Measurements from ENCODE around the gene STAT4. TPM values are rescaled to one million over a fixed set of nuclear protein-coding genes. Genes with fewer than 3 reads are reported as not detected.

The STAT4 gene
- polyA plus RNA-seq, 12 donors, result 0.71 to 9.0 (median 1.7) TPM; not detected in 2

GRCh38 chr2:191015831-191016230 lies 135.0 kb downstream of the STAT4 start:
- DNase-seq, result no peak

- no peak for DNase-seq
Measured at GRCh38 chr2:191015239-191015638, 135.6 kb downstream of the STAT4 start.

GRCh38 chr2:191014653-191015020 lies 136.2 kb downstream of the STAT4 start:
- DNase-seq, result no peak

GRCh38 chr2:191013932-191014652 lies 136.7 kb downstream of the STAT4 start, which contains the start of gene STAT1:
Gene STAT1, minus strand, starts transcription at chr2:191014171. Its CDS starts 4,168 bp downstream, at chr2:191010003.
- peak; percentile 95 for DNase-seq

GRCh38 chr2:191013682-191013931 lies 137.2 kb downstream of the STAT4 start:
- DNase-seq, result no peak

- no peak for DNase-seq
Measured at GRCh38 chr2:191012845-191013681, 137.7 kb downstream of the STAT4 start.

GRCh38 chr2:191012346-191012745 lies 138.4 kb downstream of the STAT4 start:
- no peak for DNase-seq

- no peak for DNase-seq
Measured at GRCh38 chr2:191010887-191011885, 139.6 kb downstream of the STAT4 start.

- no peak for DNase-seq
Measured at GRCh38 chr2:191009541-191010374, 141.0 kb downstream of the STAT4 start.

GRCh38 chr2:191008286-191008685 lies 142.5 kb downstream of the STAT4 start:
- DNase-seq, result no peak

GRCh38 chr2:191006997-191007783 lies 143.6 kb downstream of the STAT4 start:
- DNase-seq, result no peak

- DNase-seq, result no peak
Measured at GRCh38 chr2:191006297-191006696, 144.5 kb downstream of the STAT4 start.

- DNase-seq, result no peak
Measured at GRCh38 chr2:191003405-191004309, 147.1 kb downstream of the STAT4 start.

GRCh38 chr2:191001624-191002023 lies 149.2 kb downstream of the STAT4 start:
- DNase-seq, result no peak

GRCh38 chr2:191001032-191001431 lies 149.8 kb downstream of the STAT4 start:
- DNase-seq, result no peak

- DNase-seq, result no peak
Measured at GRCh38 chr2:190999949-191000665, 150.7 kb downstream of the STAT4 start.

GRCh38 chr2:190999058-190999457 lies 151.7 kb downstream of the STAT4 start:
- DNase-seq, result no peak

GRCh38 chr2:190997526-190998113 lies 153.2 kb downstream of the STAT4 start:
- no peak for DNase-seq
